ENCODE measurements around the gene KCNMA1.

GRCh38 chr10:77320971-77321471 is 316.6 kb downstream of the KCNMA1 start:
- no peak for TF ChIP-seq POLR2A (IDR thresholded peaks at IDR 0.05)
- no peak for TF ChIP-seq CTCF (IDR thresholded peaks at IDR 0.05)
- no peak for TF ChIP-seq POLR2AphosphoS5 (IDR thresholded peaks at IDR 0.05; ENCODE audit: insufficient read depth in 1 of 2, low read depth in 1 of 2)

Data from vagina (tissue), 2 donors.